HCT116 (cell line): ENCODE results near the gene CABS1. TPM values are rescaled to one million over a fixed set of nuclear protein-coding genes. Genes with fewer than 3 reads are reported as not detected.

ENCODE experiments used
- ATAC-seq: fragments of 200-7000 bp; cut with Tn5 transposase; 2 replicates; pipeline ENCODE4 v1.9.1; 2020; ENCODE audit warnings: mild to moderate bottlenecking, moderate library complexity
- BruUV-seq: library from RNA; stranded (reverse); fragments of 400-500 nt; replicated peaks from 2 replicates; lab custom pipeline; 2021; lab: Mats Ljungman, UMichigan
- CTCF ChIA-PET: fragments of 300-600 bp; sonication (Branson Sonifier 250); formaldehyde crosslinking; loops from one replicate; lab custom pipeline; 2021; ENCODE audit warnings: antibody characterized with exemption; lab: Charles Lee
- POLR2A ChIA-PET: fragments of 300-600, 350-600 bp; sonication (Branson Sonifier 250); formaldehyde crosslinking; loops from one replicate; lab custom pipeline; 2021; ENCODE audit warnings: antibody characterized with exemption; lab: Charles Lee
- RAD21 ChIA-PET, 2 experiments: fragments of 300-600 bp; sonication (Branson Sonifier 250); formaldehyde crosslinking; loops; one replicate each; lab custom pipeline; 2023; ENCODE audit warnings: low total read pairs in 2 of 2; ENCODE audit not compliant: uncharacterized antibody in 2 of 2, unreplicated experiment in 2 of 2, low non-redundant PET in 1 of 2; lab: Charles Lee
- DNase-seq: peaks from one replicate; pipeline ENCODE4 v3.0.0-alpha.2; 2010; ENCODE audit warnings: low read depth, low spot score
- H2AFZ ChIP-seq: fragments of 200-600 bp; shearing (Covaris generic), sonication (generic); 2 replicates; pipeline ENCODE4 v1.6.1; 2017; ENCODE audit warnings: low read depth, mixed run types, mixed read lengths, antibody characterized with exemption, low read length; ENCODE audit not compliant: poor library complexity, severe bottlenecking
- H3K27ac ChIP-seq: 2 replicates; pipeline ENCODE4 v1.5.1; 2012; ENCODE audit warnings: low read depth, low read length
- H3K27me3 ChIP-seq: fragments of 200-600 bp; sonication (generic); 2 replicates; pipeline ENCODE4 v1.6.1; 2016; ENCODE audit warnings: mixed run types, low read length, mixed read lengths; ENCODE audit not compliant: insufficient read depth
- H3K36me3 ChIP-seq, 2 experiments: fragments of 200-500 bp in 1 of 2; fragments of 200-600 bp in 1 of 2; sonication (Bioruptor generic) in 1 of 2; sonication (generic) in 1 of 2; 2 replicates each; pipeline versions ENCODE4 v1.5.1 to v1.6.1; 2014 to 2016; ENCODE audit warnings: low read length in 2 of 2, inconsistent platforms in 1 of 2, mixed read lengths in 1 of 2, mixed run types in 1 of 2; ENCODE audit not compliant: insufficient read depth in 2 of 2, control insufficient read depth in 1 of 2
- H3K4me1 ChIP-seq, 2 experiments: fragments of 200-600 bp in 1 of 2; sonication (generic) in 1 of 2; 2 replicates each; pipeline versions ENCODE4 v1.5.1 to v1.6.1; 2012 to 2017; ENCODE audit warnings: low read length in 2 of 2, inconsistent platforms in 1 of 2, mild to moderate bottlenecking in 1 of 2, mixed read lengths in 1 of 2, mixed run types in 1 of 2, moderate library complexity in 1 of 2; ENCODE audit not compliant: insufficient read depth in 2 of 2, control insufficient read depth in 1 of 2
- H3K4me2 ChIP-seq: fragments of 200-600 bp; sonication (generic); 2 replicates; pipeline ENCODE4 v1.6.1; 2017; ENCODE audit warnings: mixed run types, low read length, mixed read lengths
- H3K4me3 ChIP-seq, 2 experiments: fragments of 200-600 bp in 1 of 2; sonication (generic) in 1 of 2; replicated peaks in 1 of 2; 2 replicates each; pipeline ENCODE4 v1.5.1; 2011 to 2016; ENCODE audit warnings: low read length in 2 of 2, control low read depth in 1 of 2, low read depth in 1 of 2, mild to moderate bottlenecking in 1 of 2, mixed read lengths in 1 of 2, mixed run types in 1 of 2
- H3K79me2 ChIP-seq: fragments of 200-600 bp; sonication (generic); 2 replicates; pipeline ENCODE4 v1.6.1; 2017; ENCODE audit warnings: mild to moderate bottlenecking, mixed run types, low read length, moderate library complexity, mixed read lengths; ENCODE audit not compliant: insufficient read depth
- H3K9ac ChIP-seq: fragments of 200-600 bp; sonication (generic); 2 replicates; pipeline ENCODE4 v1.6.1; 2016; ENCODE audit warnings: low read length, mixed read lengths
- H3K9me2 ChIP-seq: fragments of 200-600 bp; sonication (generic), shearing (Covaris generic); 2 replicates; pipeline ENCODE4 v1.6.1; 2017; ENCODE audit warnings: mixed run types, mild to moderate bottlenecking, moderate library complexity; ENCODE audit not compliant: insufficient read depth
- H3K9me3 ChIP-seq, 2 experiments: fragments of 200-500 bp in 1 of 2; fragments of 200-600 bp in 1 of 2; sonication (Bioruptor generic) in 1 of 2; sonication (generic) in 1 of 2; 2 replicates each; pipeline ENCODE4 v1.6.1; 2014 to 2017; ENCODE audit warnings: low read length in 2 of 2, mixed read lengths in 2 of 2, inconsistent platforms in 1 of 2, low read depth in 1 of 2, mild to moderate bottlenecking in 1 of 2, mixed run types in 1 of 2, moderate library complexity in 1 of 2; ENCODE audit not compliant: control insufficient read depth in 1 of 2, insufficient read depth in 1 of 2
- H4K20me1 ChIP-seq: fragments of 200-600 bp; sonication (generic), shearing (Covaris generic); 2 replicates; pipeline ENCODE4 v1.6.1; 2017; ENCODE audit warnings: mixed run types, mild to moderate bottlenecking, moderate library complexity; ENCODE audit not compliant: insufficient read depth
- CBX3 ChIP-seq: IDR thresholded peaks from 2 replicates; pipeline ENCODE4 v1.6.1; 2012; ENCODE audit warnings: low read depth
- CEBPB ChIP-seq: IDR thresholded peaks from 2 replicates; pipeline ENCODE4 v1.6.1; 2012; ENCODE audit warnings: low read depth
- EGR1 ChIP-seq: IDR thresholded peaks from 2 replicates; pipeline ENCODE4 v1.6.1; 2012; ENCODE audit warnings: low read depth
- ELF1 ChIP-seq: IDR thresholded peaks from 2 replicates; pipeline ENCODE4 v1.6.1; 2012; ENCODE audit warnings: low read depth, borderline replicate concordance
- EZH2 ChIP-seq: fragments of 200-600 bp; sonication (generic); IDR thresholded peaks from 2 replicates; pipeline ENCODE4 v1.6.1; 2017; ENCODE audit warnings: antibody characterized with exemption, mixed run types
- EZH2phosphoT487 ChIP-seq: fragments of 200-600 bp; IDR thresholded peaks from 2 replicates; pipeline ENCODE4 v1.6.1; 2018; ENCODE audit warnings: antibody characterized with exemption, borderline replicate concordance
- FOSL1 ChIP-seq: IDR thresholded peaks from 2 replicates; pipeline ENCODE4 v1.6.1; 2012; ENCODE audit warnings: low read depth
- JUND ChIP-seq: IDR thresholded peaks from 2 replicates; pipeline ENCODE4 v1.6.1; 2012
- POLR2A ChIP-seq: IDR thresholded peaks from 2 replicates; pipeline ENCODE4 v1.7.0; 2011; ENCODE audit warnings: borderline replicate concordance; ENCODE audit not compliant: insufficient read depth, insufficient read length; ENCODE audit errors: extremely low read depth
- POLR2AphosphoS5 ChIP-seq: IDR thresholded peaks from 2 replicates; pipeline ENCODE4 v1.6.1; 2011; ENCODE audit warnings: mild to moderate bottlenecking, low read depth, low read length, moderate library complexity
- RAD21 ChIP-seq: IDR thresholded peaks from 2 replicates; pipeline ENCODE4 v1.6.1; 2012; ENCODE audit warnings: low read depth, mild to moderate bottlenecking
- SIN3A ChIP-seq: IDR thresholded peaks from 2 replicates; pipeline ENCODE4 v1.6.1; 2012; ENCODE audit warnings: low read depth
- SP1 ChIP-seq: IDR thresholded peaks from 2 replicates; pipeline ENCODE4 v1.6.1; 2012; ENCODE audit warnings: low read depth
- SRF ChIP-seq: IDR thresholded peaks from 2 replicates; pipeline ENCODE4 v1.6.1; 2012; ENCODE audit warnings: low read depth
- TCF7L2 ChIP-seq: IDR thresholded peaks from 2 replicates; pipeline ENCODE4 v1.7.0; 2011; ENCODE audit warnings: borderline replicate concordance, inconsistent platforms; ENCODE audit not compliant: insufficient read depth, insufficient read length; ENCODE audit errors: extremely low read depth
- intact Hi-C: fragments of 100-400 bp; cut with micrococcal nuclease; formaldehyde crosslinking; loops from 2 replicates; pipeline ENCODE4 v1.10.0; 2022
- total RNA-seq: library from RNA; stranded (reverse); gene quantifications from one replicate; pipeline ENCODE4 v1.2.1, GENCODE V29; 2021; ENCODE audit not compliant: unreplicated experiment
- TF ChIP-seq, protein P1 (sequence below): IDR thresholded peaks from 2 replicates; pipeline ENCODE4 v1.6.1; 2012; ENCODE audit warnings: low read depth
- TF ChIP-seq, protein P2 (sequence below): IDR thresholded peaks from 2 replicates; pipeline ENCODE4 v1.6.1; 2012
- TF ChIP-seq, protein P3 (sequence below), 3 experiments: fragments of 200-600 bp in 1 of 3; sonication (generic) in 1 of 3; IDR thresholded peaks in 2 of 3; conservative IDR thresholded peaks in 1 of 3; 2 replicates each; pipeline ENCODE4 v1.5.1; 2012 to 2017; ENCODE audit warnings: low read depth in 2 of 3, low read length in 2 of 3, antibody characterized with exemption in 1 of 3, borderline replicate concordance in 1 of 3, control low read depth in 1 of 3, mild to moderate bottlenecking in 1 of 3, mixed read lengths in 1 of 3, mixed run types in 1 of 3, moderate library complexity in 1 of 3; ENCODE audit not compliant: insufficient read depth in 1 of 3

Gene CABS1
- total RNA-seq, 1 experiment from 2014 or later, result not detected

DNA sequence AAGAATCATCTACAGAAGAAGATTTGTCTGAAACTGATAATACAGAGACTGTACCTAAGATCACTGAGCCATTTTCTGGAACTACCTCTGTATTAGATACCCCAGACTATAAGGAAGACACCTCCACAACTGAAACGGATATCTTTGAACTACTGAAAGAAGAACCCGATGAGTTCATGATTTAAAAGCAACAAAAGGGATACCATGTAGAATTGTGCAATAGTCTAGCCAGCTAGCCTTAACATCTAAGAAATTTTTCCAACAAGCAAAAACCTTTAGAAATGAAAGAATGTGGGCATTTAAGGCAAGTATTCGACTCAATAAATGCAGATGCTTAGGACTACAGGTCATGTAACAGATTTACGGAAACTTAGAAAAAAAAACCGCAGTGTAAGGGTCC, 1.3 kb downstream of the CABS1 start:
- CTCF ChIA-PET, result no interaction called here
- Histone ChIP-seq H3K4me1 (no peaks in the 10 kb centered on the region), H3K4me3 (no peak overlapping the region), H3K9ac (no peak overlapping the region), H3K79me2 (no peaks in the 10 kb centered on the region), H3K36me3 (no peaks in the 10 kb centered on the region), H4K20me1 (no peaks in the 10 kb centered on the region), H3K4me2 (no peak overlapping the region), H2AFZ (no peak overlapping the region), H3K9me2 (no peaks in the 10 kb centered on the region), H3K27ac (no peak overlapping the region), H3K27me3 (no peaks in the 10 kb centered on the region), H3K9me3 (no peaks in the 10 kb centered on the region)
- BruUV-seq, result no TSS peak
- DNase-seq (no peak), ATAC-seq (no peak)
- intact Hi-C loops, result no loop called here
- no peak for TF ChIP-seq RAD21
- no peak for TF ChIP-seq EGR1
- no peak for TF ChIP-seq EZH2phosphoT487
- TF ChIP-seq FOSL1, result no peak
- no peak for TF ChIP-seq POLR2AphosphoS5
- TF ChIP-seq POLR2A, result no peak
- TF ChIP-seq SP1, result no peak
- TF ChIP-seq ELF1, result no peak
- TF ChIP-seq EZH2, result no peak
- TF ChIP-seq SRF, result no peak
- POLR2A ChIA-PET, result no interaction called here
- RAD21 ChIA-PET, result no interaction called here

DNA sequence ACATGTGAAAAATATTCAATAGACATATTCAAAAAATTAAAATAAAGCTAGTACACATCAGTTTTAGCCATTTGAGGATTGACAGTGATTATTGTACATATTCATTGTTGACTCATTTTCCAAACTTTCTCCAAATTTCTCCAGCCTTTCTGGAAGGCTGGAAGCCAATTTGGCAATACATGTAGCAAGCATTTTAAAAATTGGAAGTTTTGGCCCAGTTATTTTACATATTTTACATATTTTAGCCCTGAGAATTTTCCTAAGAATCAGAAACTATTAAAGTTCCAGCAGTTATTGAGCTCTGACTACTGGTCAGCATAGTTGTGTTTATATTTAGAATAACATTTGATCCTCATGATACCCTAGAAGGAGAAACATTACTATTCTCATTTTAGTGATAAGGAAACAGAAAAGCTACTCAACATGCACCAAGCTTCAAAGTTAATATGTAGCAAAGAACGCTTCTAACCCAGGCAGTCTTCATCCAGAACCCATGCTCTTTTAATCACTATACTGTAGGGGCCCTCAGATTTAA, 3.2 kb downstream of the CABS1 start:
- Histone ChIP-seq H3K9me3 (no peaks in the 10 kb centered on the region), H3K27ac (no peak overlapping the region), H3K36me3 (no peaks in the 10 kb centered on the region), H3K79me2 (no peaks in the 10 kb centered on the region), H3K9me2 (no peaks in the 10 kb centered on the region), H3K27me3 (no peaks in the 10 kb centered on the region), H3K4me1 (no peaks in the 10 kb centered on the region), H2AFZ (no peak overlapping the region), H3K4me2 (no peak overlapping the region), H3K9ac (no peak overlapping the region), H3K4me3 (no peak overlapping the region), H4K20me1 (no peaks in the 10 kb centered on the region)
- CTCF ChIA-PET, result no interaction called here
- intact Hi-C loops, result no loop called here
- no peak for ATAC-seq
- no peak for DNase-seq
- RAD21 ChIA-PET, result no interaction called here
- POLR2A ChIA-PET, result no interaction called here
- no TSS peak for BruUV-seq
- TF ChIP-seq, protein P1, sequence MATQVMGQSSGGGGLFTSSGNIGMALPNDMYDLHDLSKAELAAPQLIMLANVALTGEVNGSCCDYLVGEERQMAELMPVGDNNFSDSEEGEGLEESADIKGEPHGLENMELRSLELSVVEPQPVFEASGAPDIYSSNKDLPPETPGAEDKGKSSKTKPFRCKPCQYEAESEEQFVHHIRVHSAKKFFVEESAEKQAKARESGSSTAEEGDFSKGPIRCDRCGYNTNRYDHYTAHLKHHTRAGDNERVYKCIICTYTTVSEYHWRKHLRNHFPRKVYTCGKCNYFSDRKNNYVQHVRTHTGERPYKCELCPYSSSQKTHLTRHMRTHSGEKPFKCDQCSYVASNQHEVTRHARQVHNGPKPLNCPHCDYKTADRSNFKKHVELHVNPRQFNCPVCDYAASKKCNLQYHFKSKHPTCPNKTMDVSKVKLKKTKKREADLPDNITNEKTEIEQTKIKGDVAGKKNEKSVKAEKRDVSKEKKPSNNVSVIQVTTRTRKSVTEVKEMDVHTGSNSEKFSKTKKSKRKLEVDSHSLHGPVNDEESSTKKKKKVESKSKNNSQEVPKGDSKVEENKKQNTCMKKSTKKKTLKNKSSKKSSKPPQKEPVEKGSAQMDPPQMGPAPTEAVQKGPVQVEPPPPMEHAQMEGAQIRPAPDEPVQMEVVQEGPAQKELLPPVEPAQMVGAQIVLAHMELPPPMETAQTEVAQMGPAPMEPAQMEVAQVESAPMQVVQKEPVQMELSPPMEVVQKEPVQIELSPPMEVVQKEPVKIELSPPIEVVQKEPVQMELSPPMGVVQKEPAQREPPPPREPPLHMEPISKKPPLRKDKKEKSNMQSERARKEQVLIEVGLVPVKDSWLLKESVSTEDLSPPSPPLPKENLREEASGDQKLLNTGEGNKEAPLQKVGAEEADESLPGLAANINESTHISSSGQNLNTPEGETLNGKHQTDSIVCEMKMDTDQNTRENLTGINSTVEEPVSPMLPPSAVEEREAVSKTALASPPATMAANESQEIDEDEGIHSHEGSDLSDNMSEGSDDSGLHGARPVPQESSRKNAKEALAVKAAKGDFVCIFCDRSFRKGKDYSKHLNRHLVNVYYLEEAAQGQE, result no peak
- TF ChIP-seq, protein P2, sequence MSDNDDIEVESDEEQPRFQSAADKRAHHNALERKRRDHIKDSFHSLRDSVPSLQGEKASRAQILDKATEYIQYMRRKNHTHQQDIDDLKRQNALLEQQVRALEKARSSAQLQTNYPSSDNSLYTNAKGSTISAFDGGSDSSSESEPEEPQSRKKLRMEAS, result no peak
- TF ChIP-seq POLR2A (no peak), TCF7L2 (no peak), CEBPB (no peak), CBX3 (no peak), EZH2 (no peak), JUND (no peak), RAD21 (no peak), EZH2phosphoT487 (no peak), SIN3A (no peak), SRF (no peak)
- TF ChIP-seq, protein P3, sequence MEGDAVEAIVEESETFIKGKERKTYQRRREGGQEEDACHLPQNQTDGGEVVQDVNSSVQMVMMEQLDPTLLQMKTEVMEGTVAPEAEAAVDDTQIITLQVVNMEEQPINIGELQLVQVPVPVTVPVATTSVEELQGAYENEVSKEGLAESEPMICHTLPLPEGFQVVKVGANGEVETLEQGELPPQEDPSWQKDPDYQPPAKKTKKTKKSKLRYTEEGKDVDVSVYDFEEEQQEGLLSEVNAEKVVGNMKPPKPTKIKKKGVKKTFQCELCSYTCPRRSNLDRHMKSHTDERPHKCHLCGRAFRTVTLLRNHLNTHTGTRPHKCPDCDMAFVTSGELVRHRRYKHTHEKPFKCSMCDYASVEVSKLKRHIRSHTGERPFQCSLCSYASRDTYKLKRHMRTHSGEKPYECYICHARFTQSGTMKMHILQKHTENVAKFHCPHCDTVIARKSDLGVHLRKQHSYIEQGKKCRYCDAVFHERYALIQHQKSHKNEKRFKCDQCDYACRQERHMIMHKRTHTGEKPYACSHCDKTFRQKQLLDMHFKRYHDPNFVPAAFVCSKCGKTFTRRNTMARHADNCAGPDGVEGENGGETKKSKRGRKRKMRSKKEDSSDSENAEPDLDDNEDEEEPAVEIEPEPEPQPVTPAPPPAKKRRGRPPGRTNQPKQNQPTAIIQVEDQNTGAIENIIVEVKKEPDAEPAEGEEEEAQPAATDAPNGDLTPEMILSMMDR (IDR thresholded peaks at IDR 0.05 in 2 of 3, conservative IDR thresholded peaks at IDR 0.05 in 1 of 3; ENCODE audit: borderline replicate concordance in 1 of 3, insufficient read depth in 1 of 3, low read depth in 2 of 3, low read length in 2 of 3), result no peak
